Uterus (tissue), 4 donors: ENCODE measurements around the gene ABHD15. TPM values are rescaled to one million over a fixed set of nuclear protein-coding genes. Genes with fewer than 3 reads are reported as not detected.

Experiments used
- DNase-seq, 2 donors: peaks; one replicate each; pipeline ENCODE4 v3.0.0-alpha.2; 2019 to 2020
- H3K27ac ChIP-seq, 2 donors: fragments of 200-600 bp; sonication (generic); 1 replicate in 1 of 2; 2 replicates in 1 of 2; pipeline ENCODE4 v1.5.1; 2016 to 2018
- H3K27me3 ChIP-seq, 2 donors: fragments of 200-600 bp; sonication (generic); one replicate each; pipeline ENCODE4 v1.5.1; 2018 to 2019; ENCODE audit warnings: control low read depth in 1 of 2
- H3K36me3 ChIP-seq, 2 donors: fragments of 200-600 bp; sonication (generic); one replicate each; pipeline ENCODE4 v1.5.1; 2019; ENCODE audit warnings: control low read depth in 1 of 2
- H3K4me1 ChIP-seq, 2 donors: fragments of 200-600 bp; sonication (generic); one replicate each; pipeline ENCODE4 v1.5.1; 2018 to 2019; ENCODE audit warnings: control low read depth in 1 of 2
- H3K4me3 ChIP-seq, 2 donors: fragments of 200-600 bp; sonication (generic); 1 replicate in 1 of 2; 2 replicates in 1 of 2; pipeline ENCODE4 v1.5.1; 2018 to 2019; ENCODE audit warnings: mild to moderate bottlenecking in 1 of 2
- H3K9me3 ChIP-seq, 2 donors: fragments of 200-600 bp; sonication (generic); one replicate each; pipeline ENCODE4 v1.5.1; 2019; ENCODE audit warnings: control low read depth in 1 of 2
- CTCF ChIP-seq, 4 experiments: fragments of 200-600 bp in 2 of 4; fragments of 450-650 bp in 2 of 4; sonication (generic) in 2 of 4; IDR thresholded peaks; one replicate each; pipeline ENCODE4 v1.5.1; 2016 to 2019; ENCODE audit warnings: antibody characterized with exemption in 4 of 4, mild to moderate bottlenecking in 2 of 4, moderate library complexity in 1 of 4
- POLR2A ChIP-seq, 2 donors: fragments of 450-650 bp; IDR thresholded peaks; one replicate each; pipeline ENCODE4 v1.6.1; 2016; ENCODE audit warnings: antibody characterized with exemption in 2 of 2, mild to moderate bottlenecking in 1 of 2, moderate library complexity in 1 of 2
- intact Hi-C: fragments of 100-400 bp; cut with DNase I; formaldehyde crosslinking; loops from one replicate; pipeline ENCODE4 v1.15.1; 2023; ENCODE audit warnings: low total_unique reads
- total RNA-seq, 4 donors: library from RNA; depleted of rRNA in 3 of 4; stranded (reverse); fragments of >200 nt in 3 of 4; gene quantifications; one replicate each; pipeline versions ENCODE4 v1.1.0 to v1.2.4, GENCODE V29; 2014 to 2023
- donor health status: DM: yes; HTN: yes; CAD: no.

ABHD15 gene
- 10 to 100 TPM in 1 of 4 donors, 1 to 10 TPM in 2, under 1 TPM in 1; 0.26 to 11.4 (median 4.4) TPM for total RNA-seq

GRCh38 chr17:29566473-29567303 is at the start of gene ABHD15:
Gene ABHD15, minus strand, starts transcription at chr17:29567037. Its CDS starts 71 bp downstream, at chr17:29566966.
- TF ChIP-seq CTCF (IDR thresholded peaks at IDR 0.05) (peak in 1 of 4 experiments; percentile 2), POLR2A (IDR thresholded peaks at IDR 0.05) (peak in 1 of 2 donors; percentile 27)
- Histone ChIP-seq H3K4me3 (peak within 1 kb of the TSS; percentile 71 to 85), H3K27ac (peak within 1 kb of the TSS; percentile 88 to 91), H3K9me3 (no peaks in the 10 kb centered on the region), H3K4me1 (peaks cover 0 to 5% of the 10 kb centered on the region in 2 donors), H3K27me3 (no peaks in the 10 kb centered on the region), H3K36me3 (no peaks in the 10 kb centered on the region)
- peak; percentile 52 to 67 for DNase-seq
- intact Hi-C loops: no loop called here

GRCh38 chr17:29615492-29616299 is 48.9 kb upstream of the ABHD15 start:
- Histone ChIP-seq H3K4me3 (peak overlapping the region; percentile 34 to 37), H3K4me1 (peaks cover 0 to 26% of the 10 kb centered on the region in 2 donors), H3K27me3 (peaks cover 0 to 11% of the 10 kb centered on the region in 2 donors), H3K27ac (no peak overlapping the region), H3K36me3 (no peaks in the 10 kb centered on the region), H3K9me3 (no peaks in the 10 kb centered on the region)
- intact Hi-C loops: no loop called here
- peak; percentile 82 to 89 for DNase-seq
- TF ChIP-seq POLR2A (IDR thresholded peaks at IDR 0.05): peak; percentile 42 to 76
- peak in 1 of 4 experiments; percentile 24 for TF ChIP-seq CTCF (IDR thresholded peaks at IDR 0.05)

GRCh38 chr17:29615048-29615385 is 48.2 kb upstream of the ABHD15 start:
- peak in 1 of 2 donors; percentile 37 for DNase-seq
- TF ChIP-seq POLR2A (IDR thresholded peaks at IDR 0.05): no peak
- TF ChIP-seq CTCF (IDR thresholded peaks at IDR 0.05): no peak
- intact Hi-C loops: no loop called here
- no peak overlapping the region for H3K4me3 ChIP-seq
- no peaks in the 10 kb centered on the region for H3K9me3 ChIP-seq
- H3K36me3 ChIP-seq: no peaks in the 10 kb centered on the region
- peaks cover 0 to 11% of the 10 kb centered on the region in 2 donors for H3K27me3 ChIP-seq
- peaks cover 0 to 26% of the 10 kb centered on the region in 2 donors for H3K4me1 ChIP-seq
- H3K27ac ChIP-seq: no peak overlapping the region

- no peak overlapping the region for H3K4me3 ChIP-seq
- intact Hi-C loops: no loop called here
Observed at GRCh38 chr17:29614349-29615047, 47.7 kb upstream of the ABHD15 start.

More at GRCh38 chr17:29614349-29615047, 47.7 kb upstream of the ABHD15 start:
- no peaks in the 10 kb centered on the region for H3K9me3 ChIP-seq
- peaks cover 0 to 26% of the 10 kb centered on the region in 2 donors for H3K4me1 ChIP-seq
- TF ChIP-seq CTCF (IDR thresholded peaks at IDR 0.05) (no peak), POLR2A (IDR thresholded peaks at IDR 0.05) (no peak)
- no peak for DNase-seq
- no peak overlapping the region for H3K27ac ChIP-seq
- peaks cover 0 to 11% of the 10 kb centered on the region in 2 donors for H3K27me3 ChIP-seq
- no peaks in the 10 kb centered on the region for H3K36me3 ChIP-seq
